ENCODE measurements around the gene SLC3A2. TPM values are rescaled to one million over a fixed set of nuclear protein-coding genes. Genes with fewer than 3 reads are reported as not detected.

SLC3A2 gene
- total and polyA plus RNA-seq, 8 donors: 66.9 to 331 (median 75.1) TPM

DNA sequence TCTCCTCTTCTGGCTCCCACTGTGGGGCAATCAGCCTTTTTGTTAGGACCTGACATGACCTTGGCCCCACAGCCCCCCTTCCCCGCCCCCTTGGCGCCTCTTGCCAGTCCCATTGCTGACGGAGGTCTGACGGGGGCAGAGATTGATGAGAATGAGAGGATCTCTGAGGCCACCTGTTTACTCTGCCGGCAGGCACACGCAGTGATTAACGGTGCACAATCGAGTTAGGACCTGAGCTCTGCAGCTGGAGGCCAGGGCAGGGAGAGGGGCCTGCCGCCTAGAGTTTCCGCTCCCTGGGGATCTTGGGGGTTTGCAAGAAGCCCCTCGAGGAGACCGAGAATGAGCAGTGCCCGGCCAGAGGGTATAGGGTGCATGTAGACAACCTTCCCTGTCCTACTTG, 47.3 kb downstream of the SLC3A2 start:
- H3K27me3 ChIP-seq: peaks cover 0 to 10% (median 4%) of the 10 kb centered on the region in 4 donors
- no peak overlapping the region for H3K27ac ChIP-seq
- DNase-seq (peak in 1 of 6 donors; percentile 31), ATAC-seq (no peak), FAIRE-seq (no peak)
- no peaks in the 10 kb centered on the region for H3K9me3 ChIP-seq
- H3K36me3 ChIP-seq: no peaks in the 10 kb centered on the region
- H3K4me1 ChIP-seq: peaks cover 0 to 2% (median 0%) of the 10 kb centered on the region in 3 donors
- no peak overlapping the region for H3K4me3 ChIP-seq
- intact Hi-C loops (cut with DNase I): no loop called here
- WGBS, 2 donors: 47 to 53% methylated on average over 13 of the region's 13 CpGs
- no peak for TF ChIP-seq CTCF (IDR thresholded peaks at IDR 0.05)

- Histone ChIP-seq H3K9me3 (no peaks in the 10 kb centered on the region), H3K36me3 (no peaks in the 10 kb centered on the region), H3K27me3 (peaks cover 0 to 6% (median 4%) of the 10 kb centered on the region in 4 donors), H3K4me1 (no peaks in the 10 kb centered on the region), H3K27ac (no peak overlapping the region), H3K4me3 (no peak overlapping the region)
- TF ChIP-seq CTCF (IDR thresholded peaks at IDR 0.05): no peak
- FAIRE-seq (no peak), DNase-seq (peak in 1 of 6 donors; percentile 20), ATAC-seq (no peak)
- intact Hi-C loops (cut with DNase I): no loop called here
- WGBS, 2 donors: 51 to 61% methylated on average over 4 of the region's 4 CpGs
Observed at GRCh38 chr11:62930157-62930556, 49.5 kb downstream of the SLC3A2 start.

GRCh38 chr11:62930666-62931065, 50.0 kb downstream of the SLC3A2 start:
- intact Hi-C loops (cut with DNase I): no loop called here

DNA sequence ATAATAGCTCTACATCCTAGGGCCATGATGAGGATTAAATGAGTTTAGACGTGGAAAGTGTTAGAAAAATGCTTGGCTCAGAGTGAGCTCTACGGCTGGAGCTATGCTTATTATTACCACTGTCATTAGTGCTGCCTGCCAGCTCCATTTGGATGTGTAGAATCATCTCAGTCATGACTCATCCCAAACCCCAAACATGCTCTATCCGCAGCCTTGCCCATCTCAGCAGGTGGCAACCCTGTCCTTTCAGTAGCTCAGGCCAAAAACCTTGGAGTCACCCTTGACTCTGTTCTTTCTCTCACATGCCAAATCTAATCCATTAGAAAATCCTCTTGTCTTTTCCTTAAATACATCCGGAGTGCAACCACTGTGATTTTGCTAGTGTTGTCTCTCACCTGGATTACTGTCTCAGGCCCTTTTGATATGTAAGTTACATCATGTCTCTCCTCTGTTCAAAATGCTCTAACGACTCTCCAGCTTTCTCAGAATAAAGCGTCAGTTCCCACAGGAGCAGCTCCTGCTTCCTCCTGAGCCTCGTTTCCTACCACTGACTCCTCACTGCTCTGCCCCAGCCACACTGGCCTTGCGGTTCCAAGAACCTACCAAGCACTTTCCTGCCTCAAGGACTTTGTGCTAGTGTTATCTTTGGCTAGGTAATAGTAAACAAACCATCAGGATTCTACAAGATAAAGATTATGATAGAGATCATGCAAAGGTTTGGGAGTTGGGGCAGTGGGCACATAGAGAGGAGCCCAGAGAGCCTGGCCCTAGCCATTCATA, 51.0 kb downstream of the SLC3A2 start:
- peak in 1 of 6 donors; percentile 10 for DNase-seq
- H3K27ac ChIP-seq: no peak overlapping the region
- no peak for TF ChIP-seq CTCF (IDR thresholded peaks at IDR 0.05)
- H3K4me3 ChIP-seq: no peak overlapping the region
- intact Hi-C loops (cut with DNase I): no loop called here
- H3K27me3 ChIP-seq: no peaks in the 10 kb centered on the region
- no peak for ATAC-seq
- H3K36me3 ChIP-seq: no peaks in the 10 kb centered on the region
- H3K9me3 ChIP-seq: no peaks in the 10 kb centered on the region
- H3K4me1 ChIP-seq: no peaks in the 10 kb centered on the region
- 67 to 77% methylated on average over 8 of the region's 8 CpGs for WGBS, 2 donors
- FAIRE-seq: no peak

More at GRCh38 chr11:62930666-62931065, 50.0 kb downstream of the SLC3A2 start:
- Histone ChIP-seq H3K27me3 (peaks cover 0 to 4% (median 3%) of the 10 kb centered on the region in 4 donors), H3K27ac (no peak overlapping the region), H3K36me3 (no peaks in the 10 kb centered on the region), H3K9me3 (no peaks in the 10 kb centered on the region), H3K4me3 (no peak overlapping the region), H3K4me1 (no peaks in the 10 kb centered on the region)
- no peak for DNase-seq
- no peak for TF ChIP-seq CTCF (IDR thresholded peaks at IDR 0.05)
- 77 to 84% methylated on average over 1 of the region's 1 CpG for WGBS, 2 donors
- FAIRE-seq: no peak
- ATAC-seq: no peak

GRCh38 chr11:62933285-62933684, 52.6 kb downstream of the SLC3A2 start:
- no peak overlapping the region for H3K4me3 ChIP-seq
- FAIRE-seq (no peak), DNase-seq (no peak), ATAC-seq (no peak)
- H3K9me3 ChIP-seq: no peaks in the 10 kb centered on the region
- H3K4me1 ChIP-seq: no peaks in the 10 kb centered on the region
- WGBS, 2 donors: 72 to 78% methylated on average over 13 of the region's 13 CpGs
- H3K27me3 ChIP-seq: no peaks in the 10 kb centered on the region
- no peak for TF ChIP-seq CTCF (IDR thresholded peaks at IDR 0.05)
- no peaks in the 10 kb centered on the region for H3K36me3 ChIP-seq
- intact Hi-C loops (cut with DNase I): no loop called here
- H3K27ac ChIP-seq: no peak overlapping the region

All from pancreas (tissue), 10 donors.